Measurements from ENCODE around the gene S100A3.

The S100A3 gene

GRCh38 chr1:153509729-153510354 is 39.2 kb downstream of the S100A3 start:
- DNase-seq (ENCODE audit: low read depth, low spot score) = no peak

DNA sequence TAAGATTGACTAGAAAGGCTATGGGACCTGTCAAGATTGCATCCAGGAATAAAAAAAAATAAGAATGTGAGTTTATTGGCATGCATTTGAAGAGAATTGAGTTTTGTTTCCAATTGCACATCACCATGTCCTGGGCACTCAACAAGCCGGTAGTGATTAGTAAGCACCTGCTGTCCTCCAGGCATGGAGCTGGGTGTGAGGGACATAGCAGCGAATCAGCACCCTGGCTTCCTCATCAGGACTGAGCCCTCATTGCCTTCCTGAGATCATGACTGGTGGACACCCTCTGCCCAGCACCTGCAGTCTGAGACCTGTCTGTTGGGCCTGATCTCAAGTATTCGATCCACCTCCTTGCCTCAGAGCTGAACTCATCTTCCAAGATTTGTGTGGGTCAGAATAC is 40.0 kb downstream of the S100A3 start:
- DNase-seq (ENCODE audit: low read depth, low spot score) = no peak

GRCh38 chr1:153507926-153508583 is 41.0 kb downstream of the S100A3 start:
- no peak for DNase-seq (ENCODE audit: low read depth, low spot score)

DNA sequence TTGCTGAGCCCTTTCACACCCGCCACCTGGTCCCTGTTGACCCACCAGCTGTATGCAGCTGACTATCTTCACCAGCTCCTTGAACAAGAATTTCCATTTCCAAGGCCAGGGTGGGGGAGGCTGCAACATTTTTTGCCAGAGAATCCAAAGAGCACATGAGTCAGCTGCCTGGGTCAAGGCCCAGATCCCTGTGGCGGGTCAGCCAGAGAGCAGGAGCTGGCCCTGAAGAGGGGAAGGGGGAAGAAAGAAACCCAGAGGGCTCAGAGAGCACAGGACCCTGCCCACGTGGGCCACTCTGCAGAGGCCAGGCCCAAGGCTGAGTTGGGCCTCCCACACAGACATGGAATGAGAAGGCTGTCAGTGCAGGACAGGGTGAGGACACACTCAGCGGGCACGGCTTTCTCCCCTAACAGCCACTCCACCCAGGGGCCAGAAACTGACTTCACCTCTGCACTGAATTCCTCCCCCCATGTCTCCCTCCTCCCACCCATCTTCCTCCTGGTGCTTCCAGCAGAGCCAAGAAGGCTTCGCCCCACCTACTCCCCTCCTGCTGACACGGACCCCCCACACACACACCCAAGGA is 42.1 kb downstream of the S100A3 start:
- no peak for DNase-seq (ENCODE audit: low read depth, low spot score)

DNA sequence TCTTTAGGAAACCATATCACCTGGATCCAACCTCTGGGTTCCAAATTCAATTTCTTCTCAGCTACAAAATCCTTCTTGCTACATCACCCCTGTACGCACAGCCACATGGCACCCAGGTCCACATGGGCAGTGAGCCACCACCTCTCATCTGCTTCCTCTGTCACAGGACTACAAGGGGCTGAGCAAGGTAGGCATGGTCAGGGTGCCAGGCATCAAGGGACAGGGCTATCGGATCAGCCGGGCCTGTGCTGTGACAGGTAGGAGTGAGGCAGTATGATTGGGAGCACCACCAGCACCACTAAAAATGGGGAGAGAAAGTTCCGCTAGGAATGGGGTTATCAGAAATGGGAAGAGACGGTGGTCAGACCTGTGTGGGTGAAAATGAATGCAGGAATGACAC is 42.7 kb downstream of the S100A3 start:
- no peak for DNase-seq (ENCODE audit: low read depth, low spot score)

DNA sequence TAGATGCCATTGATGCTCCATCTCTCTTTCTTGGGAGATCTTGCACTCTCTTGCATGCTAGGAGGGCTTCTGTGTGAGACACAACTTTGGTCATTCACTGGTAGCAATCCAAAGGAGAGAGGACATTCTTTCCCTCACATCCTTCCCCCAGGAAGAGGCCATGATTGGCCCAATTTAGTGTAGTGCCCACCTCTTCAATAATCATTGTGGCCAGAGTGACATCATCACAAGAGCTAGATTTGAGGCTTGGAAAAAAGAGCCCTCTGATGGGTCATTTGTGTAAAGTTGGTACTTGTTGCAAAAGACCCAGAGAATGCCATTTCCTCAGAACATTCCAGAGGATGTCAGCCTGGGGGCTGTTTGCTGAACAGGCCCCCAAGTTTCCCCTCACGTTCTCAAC is 43.5 kb downstream of the S100A3 start:
- DNase-seq (ENCODE audit: low read depth, low spot score) = no peak

GRCh38 chr1:153503766-153504165 is 45.3 kb downstream of the S100A3 start:
- DNase-seq (ENCODE audit: low read depth, low spot score) = no peak

DNA sequence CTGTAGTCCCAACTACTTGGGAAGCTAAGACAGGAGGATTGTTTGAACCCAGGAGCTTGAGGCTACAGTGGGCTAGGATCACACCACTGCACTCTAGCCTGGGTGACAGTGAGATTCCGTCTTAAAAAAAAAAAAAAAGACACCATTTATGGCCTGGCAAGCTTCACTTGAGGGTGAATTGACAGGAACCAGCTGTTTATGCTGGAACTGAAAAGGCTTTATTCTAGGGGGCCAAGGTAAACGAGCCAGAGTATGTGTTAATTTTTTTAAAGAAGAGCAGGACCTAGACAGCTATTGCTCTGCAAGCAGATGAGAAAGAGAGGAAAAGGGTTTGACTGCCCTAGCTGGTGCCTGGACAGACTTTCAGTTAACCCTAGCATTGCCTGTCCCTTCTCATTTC is 50.3 kb downstream of the S100A3 start:
- no peak for DNase-seq (ENCODE audit: low read depth, low spot score)
